SK-N-MC (cell line): ENCODE measurements around the gene CFAP20.

Experiments used
- DNase-seq: peaks from one replicate; pipeline ENCODE4 v3.0.0-alpha.2; 2011; ENCODE audit warnings: low read depth, low spot score
- H3K27ac ChIP-seq: fragments of 200-600 bp; sonication (generic); 2 replicates; pipeline ENCODE4 v1.5.1; 2016; ENCODE audit warnings: mixed run types
- H3K36me3 ChIP-seq: fragments of 200-600 bp; sonication (generic); 2 replicates; pipeline ENCODE4 v1.6.1; 2017; ENCODE audit warnings: antibody characterized with exemption, low read length, mixed read lengths; ENCODE audit not compliant: insufficient read depth
- H3K4me3 ChIP-seq: fragments of 200-600 bp; sonication (generic); 2 replicates; pipeline ENCODE4 v1.5.1; 2016
- H3K9ac ChIP-seq: fragments of 200-600 bp; sonication (generic); 2 replicates; pipeline ENCODE4 v1.8.0; 2017; ENCODE audit warnings: mixed run types, mixed read lengths; ENCODE audit not compliant: insufficient read length
- H3K9me3 ChIP-seq: fragments of 200-600 bp; sonication (generic); 2 replicates; pipeline ENCODE4 v1.6.1; 2017; ENCODE audit warnings: low read depth, mild to moderate bottlenecking, antibody characterized with exemption, low read length, moderate library complexity, mixed read lengths
- EZH2 ChIP-seq: fragments of 200-600 bp; sonication (generic); IDR thresholded peaks from one replicate; pipeline ENCODE4 v1.6.1; 2017; ENCODE audit warnings: antibody characterized with exemption
- FOXP2 ChIP-seq: optimal IDR thresholded peaks from 2 replicates; pipeline ENCODE3; 2011; ENCODE audit warnings: mild to moderate bottlenecking, moderate library complexity; ENCODE audit not compliant: insufficient read depth; ENCODE audit errors: extremely low read length, control extremely low read depth
- POLR2AphosphoS5 ChIP-seq: IDR thresholded peaks from 2 replicates; pipeline ENCODE4 v1.6.1; 2012; ENCODE audit warnings: mild to moderate bottlenecking, low read depth, low read length, borderline replicate concordance

The CFAP20 gene

DNA sequence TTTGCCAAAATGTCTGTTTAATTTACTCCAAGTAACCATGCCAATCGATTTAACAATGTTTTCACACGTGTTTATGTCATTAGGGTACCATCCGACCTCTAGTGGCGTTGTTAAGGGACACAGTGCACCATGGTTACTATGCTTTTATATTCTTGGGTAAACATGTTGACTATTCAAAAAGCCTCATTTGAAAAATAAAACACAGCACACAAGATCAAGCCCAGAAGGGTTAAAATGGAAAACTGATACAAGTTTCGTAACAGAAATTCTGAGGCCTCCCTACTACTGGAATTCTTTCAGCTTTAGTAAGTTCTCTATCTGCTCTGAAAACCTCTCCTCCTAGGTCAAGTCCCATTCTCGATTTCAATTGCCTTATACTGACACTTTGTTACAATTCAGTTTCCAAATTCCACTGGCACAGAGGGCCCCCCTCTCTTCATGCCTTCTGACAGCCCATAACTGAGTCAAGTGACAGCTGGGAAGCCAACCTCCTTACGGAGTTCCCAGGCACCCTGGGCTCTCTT lies 2.1 kb downstream of the CFAP20 start:
- H3K9ac ChIP-seq, result peak overlapping the region; percentile 65
- DNase-seq, result no peak
- TF ChIP-seq POLR2AphosphoS5, result no peak
- H3K36me3 ChIP-seq, result no peaks in the 10 kb centered on the region
- no peaks in the 10 kb centered on the region for H3K9me3 ChIP-seq
- peak overlapping the region; percentile 83 for H3K4me3 ChIP-seq
- no peak overlapping the region for H3K27ac ChIP-seq

DNA sequence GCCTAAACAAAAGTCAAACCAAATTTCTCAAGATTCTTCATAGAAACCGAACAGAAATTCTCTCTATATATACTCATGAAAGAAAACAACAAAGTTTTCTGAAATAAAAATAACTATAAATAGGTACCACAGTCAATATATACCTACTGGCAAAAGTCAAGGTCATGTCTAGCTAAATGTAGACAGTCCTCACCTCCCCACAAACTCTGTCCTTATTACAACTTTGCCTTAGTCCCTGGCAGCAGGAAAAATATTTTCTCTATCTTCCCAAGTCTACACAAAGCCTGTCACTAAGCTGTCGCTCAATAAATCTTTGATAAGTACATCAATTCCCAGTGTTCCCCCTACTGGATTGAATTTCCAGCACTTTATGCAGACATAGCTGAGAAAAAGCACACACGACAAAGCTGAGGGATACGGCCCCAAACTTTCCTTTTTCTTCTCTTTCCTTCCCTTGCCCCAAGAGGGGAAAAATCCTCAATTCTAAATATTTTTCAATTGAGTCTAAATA lies 2.7 kb downstream of the CFAP20 start:
- Histone ChIP-seq H3K9ac (peak overlapping the region; percentile 5), H3K27ac (no peak overlapping the region), H3K9me3 (no peaks in the 10 kb centered on the region), H3K36me3 (no peaks in the 10 kb centered on the region), H3K4me3 (peak overlapping the region; percentile 83)
- no peak for DNase-seq
- TF ChIP-seq FOXP2 (no peak), POLR2AphosphoS5 (no peak), EZH2 (no peak)

DNA sequence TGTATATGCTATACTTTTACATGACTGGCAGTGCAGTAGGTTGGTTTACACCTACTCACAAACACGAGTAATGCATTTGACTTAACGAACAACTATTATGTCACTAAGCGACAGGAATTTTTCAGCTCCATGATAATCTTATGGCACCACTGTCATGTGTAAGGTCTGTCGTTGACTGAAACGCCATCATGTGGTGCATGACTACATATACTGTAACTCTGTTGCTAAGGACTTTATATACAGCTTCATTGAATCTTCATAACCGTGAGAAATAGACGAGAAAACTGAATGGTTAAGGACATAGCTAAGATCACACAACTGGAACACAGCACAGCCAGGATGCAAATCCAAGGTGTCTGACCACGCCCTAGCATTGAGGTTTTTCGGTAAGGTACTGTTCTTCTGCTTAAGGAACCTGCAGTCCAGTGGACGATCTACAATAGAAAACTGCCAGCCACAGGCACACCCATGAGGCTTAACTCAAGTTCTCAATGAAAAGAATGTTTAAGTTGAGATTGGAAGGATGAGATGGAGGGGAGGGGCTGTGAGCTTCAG lies 3.3 kb downstream of the CFAP20 start:
- H3K9ac ChIP-seq, result no peak overlapping the region

DNA sequence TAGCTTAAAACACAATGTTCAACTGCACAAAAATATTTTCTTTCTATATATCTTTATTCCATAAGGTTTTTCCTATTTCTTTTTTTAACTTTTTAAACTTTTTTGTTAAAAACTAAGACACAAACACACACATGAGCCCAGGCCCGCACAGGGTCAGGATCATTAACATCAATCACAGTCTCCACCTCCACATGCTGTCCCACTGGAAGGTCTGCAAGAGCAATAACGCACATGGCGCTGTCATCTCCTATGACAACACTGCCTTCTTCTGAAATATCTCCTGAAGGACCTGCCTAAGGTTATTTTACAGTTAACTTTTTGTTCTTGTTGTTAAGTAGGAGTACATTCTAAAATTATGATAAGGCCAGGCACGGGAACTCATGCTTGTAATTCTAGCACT lies 4.1 kb downstream of the CFAP20 start:
- Histone ChIP-seq H3K36me3 (no peaks in the 10 kb centered on the region), H3K9ac (no peak overlapping the region), H3K9me3 (no peaks in the 10 kb centered on the region), H3K27ac (no peak overlapping the region), H3K4me3 (no peak overlapping the region)
- DNase-seq, result no peak
- TF ChIP-seq FOXP2 (no peak), EZH2 (no peak), POLR2AphosphoS5 (no peak)

More for the DNA sequence above, 3.3 kb downstream of the CFAP20 start:
- Histone ChIP-seq H3K4me3 (peak overlapping the region; percentile 28; the same call in 1 of the 2 replicates), H3K27ac (no peak overlapping the region), H3K9me3 (no peaks in the 10 kb centered on the region), H3K36me3 (no peaks in the 10 kb centered on the region)
- DNase-seq, result no peak
- TF ChIP-seq FOXP2 (no peak), EZH2 (no peak), POLR2AphosphoS5 (no peak)

DNA sequence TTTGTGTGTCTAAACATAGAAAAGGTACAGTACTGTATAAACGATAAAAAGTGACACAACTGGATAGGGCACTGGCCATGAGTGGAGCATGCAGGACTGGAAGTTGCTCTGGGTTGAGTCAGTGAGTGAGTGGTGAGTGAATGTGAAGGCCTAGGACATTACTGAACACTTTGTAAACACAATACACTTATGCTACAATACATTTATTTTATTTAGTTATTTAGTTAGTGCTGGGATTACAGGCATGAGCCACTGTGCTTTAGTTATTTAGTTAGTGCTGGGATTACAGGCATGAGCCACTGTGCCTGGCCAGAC lies 4.6 kb downstream of the CFAP20 start:
- no peak overlapping the region for H3K27ac ChIP-seq
- H3K9ac ChIP-seq, result no peak overlapping the region
- TF ChIP-seq FOXP2, result no peak
- TF ChIP-seq EZH2, result no peak
- TF ChIP-seq POLR2AphosphoS5, result no peak
- no peak for DNase-seq
- H3K4me3 ChIP-seq, result no peak overlapping the region
- H3K36me3 ChIP-seq, result no peaks in the 10 kb centered on the region
- H3K9me3 ChIP-seq, result no peaks in the 10 kb centered on the region

DNA sequence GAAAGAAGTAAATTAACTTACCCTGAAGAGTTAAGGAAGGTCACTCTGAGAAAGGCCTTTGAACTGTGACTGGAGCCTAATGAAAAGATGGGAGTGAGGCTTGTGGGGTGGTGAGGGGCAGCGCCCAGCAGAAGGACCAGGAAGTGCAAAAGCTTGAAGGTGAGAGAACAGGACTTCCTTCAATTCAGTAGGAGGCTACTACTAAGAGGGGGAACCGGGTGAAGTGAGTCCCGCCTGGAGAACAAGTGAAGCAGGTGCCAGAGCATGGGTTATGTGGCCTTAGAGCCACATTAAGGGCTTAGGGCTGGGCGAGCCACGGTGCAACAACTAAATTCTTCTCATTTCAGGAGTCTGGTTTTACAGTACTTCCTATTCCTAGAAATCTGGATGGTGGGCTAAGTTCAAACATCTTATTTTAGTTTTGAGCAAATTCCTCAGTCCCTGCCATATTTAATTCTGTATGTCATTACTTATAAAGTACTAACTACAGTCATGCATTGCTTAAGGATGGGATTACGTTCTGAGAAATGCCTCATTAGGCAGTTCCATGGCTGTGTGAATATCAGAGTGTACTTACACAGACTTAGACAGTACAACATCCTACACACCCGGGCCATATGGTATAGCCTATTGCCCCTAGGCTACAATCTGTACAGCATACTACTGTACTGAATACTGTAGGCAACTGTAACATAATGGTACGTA lies 5.1 kb downstream of the CFAP20 start:
- Histone ChIP-seq H3K4me3 (no peak overlapping the region), H3K9ac (no peak overlapping the region), H3K27ac (no peak overlapping the region), H3K9me3 (no peaks in the 10 kb centered on the region), H3K36me3 (no peaks in the 10 kb centered on the region)
- TF ChIP-seq POLR2AphosphoS5, result no peak
- no peak for TF ChIP-seq FOXP2
- no peak for TF ChIP-seq EZH2
- no peak for DNase-seq

DNA sequence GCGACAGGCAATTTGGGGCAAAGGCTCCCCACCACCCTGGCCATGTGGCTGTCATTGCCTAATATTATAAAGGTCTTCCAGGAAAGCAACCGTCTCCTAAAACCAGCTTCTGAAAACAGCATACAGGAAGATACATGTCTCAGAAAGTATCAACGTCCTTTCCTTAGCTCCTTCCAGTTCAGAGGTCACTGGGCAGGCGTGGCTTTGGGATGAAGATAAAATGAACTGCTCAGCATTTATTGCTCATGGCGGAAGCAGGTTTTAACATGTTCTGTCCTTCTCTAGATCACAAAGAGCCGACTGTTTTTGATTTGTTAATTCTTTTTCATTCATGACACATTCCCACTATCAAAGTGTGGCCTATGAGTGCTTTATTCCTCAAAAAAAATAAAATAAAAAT lies 8.0 kb downstream of the CFAP20 start:
- Histone ChIP-seq H3K9ac (no peak overlapping the region), H3K27ac (no peak overlapping the region), H3K9me3 (no peaks in the 10 kb centered on the region), H3K36me3 (peaks cover 6% of the 10 kb centered on the region; the same call in 1 of the 2 replicates), H3K4me3 (no peak overlapping the region)
- TF ChIP-seq FOXP2 (no peak), POLR2AphosphoS5 (no peak), EZH2 (no peak)
- DNase-seq, result no peak

DNA sequence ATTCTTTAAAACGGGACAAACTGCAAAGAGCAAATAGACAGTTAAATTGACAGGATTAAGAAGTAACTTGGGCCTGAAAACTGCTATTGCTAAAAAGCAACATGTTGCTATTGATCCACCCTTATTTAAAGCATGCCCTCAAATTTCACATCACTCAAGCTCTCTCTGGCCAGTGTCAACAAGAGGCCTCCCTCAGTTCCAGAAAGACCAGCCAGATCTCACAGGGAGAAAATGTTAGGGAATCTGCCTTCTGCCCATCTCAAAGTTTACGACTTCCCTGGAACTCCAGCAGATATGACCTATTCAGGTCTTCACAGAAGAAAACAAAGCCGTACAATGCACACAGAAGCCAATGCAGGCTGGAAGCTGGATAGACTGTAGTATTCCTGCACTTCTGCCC lies 8.9 kb downstream of the CFAP20 start:
- peaks cover 15% of the 10 kb centered on the region; the same call in 1 of the 2 replicates for H3K36me3 ChIP-seq
- no peak overlapping the region for H3K9ac ChIP-seq
- no peak overlapping the region for H3K4me3 ChIP-seq
- no peak for DNase-seq
- H3K9me3 ChIP-seq, result no peaks in the 10 kb centered on the region
- H3K27ac ChIP-seq, result no peak overlapping the region
- TF ChIP-seq FOXP2, result no peak
- no peak for TF ChIP-seq EZH2
- TF ChIP-seq POLR2AphosphoS5, result no peak
